Smooth muscle cell (in vitro differentiated cells): Measurements from ENCODE around the gene EFNA2. TPM values are rescaled to one million over a fixed set of nuclear protein-coding genes. Genes with fewer than 3 reads are reported as not detected.
A peak's percentile ranks its signal among the peaks of the same experiment; 100 is the strongest.

ENCODE experiments used
- DNase-seq: peaks from one replicate; lab custom pipeline; 2025; ENCODE audit not compliant: unreplicated experiment; lab: John Stamatoyannopoulos, UW
- H2AFZ ChIP-seq: fragments of 200-600 bp; sonication (generic); 2 replicates; pipeline ENCODE4 v1.6.0; 2016; ENCODE audit warnings: antibody characterized with exemption, low read depth, mild to moderate bottlenecking
- H3F3A ChIP-seq: fragments of 200-600 bp; sonication (generic); 2 replicates; pipeline ENCODE4 v1.6.0; 2017; ENCODE audit warnings: antibody characterized with exemption, low read depth
- H3K27ac ChIP-seq: fragments of 200-600 bp; sonication (generic); 2 replicates; pipeline ENCODE4 v1.5.1; 2016; ENCODE audit warnings: low read depth, mild to moderate bottlenecking
- H3K27me3 ChIP-seq: fragments of 200-600 bp; sonication (generic); 2 replicates; pipeline ENCODE4 v1.6.1; 2016; ENCODE audit warnings: low read depth, mild to moderate bottlenecking
- H3K36me3 ChIP-seq: fragments of 200-600 bp; sonication (generic); 2 replicates; pipeline ENCODE4 v1.5.1; 2016; ENCODE audit warnings: low read depth
- H3K4me1 ChIP-seq: fragments of 200-600 bp; sonication (generic); 2 replicates; pipeline ENCODE4 v1.5.1; 2016; ENCODE audit warnings: low read depth
- H3K4me2 ChIP-seq: fragments of 200-600 bp; sonication (generic); 2 replicates; pipeline ENCODE4 v1.6.0; 2016; ENCODE audit warnings: mild to moderate bottlenecking
- H3K4me3 ChIP-seq: fragments of 200-600 bp; sonication (generic); 2 replicates; pipeline ENCODE4 v1.5.1; 2016; ENCODE audit warnings: mild to moderate bottlenecking
- H3K79me2 ChIP-seq: fragments of 200-600 bp; sonication (generic); 2 replicates; pipeline ENCODE4 v1.6.0; 2016; ENCODE audit warnings: low read depth, mild to moderate bottlenecking
- H3K9ac ChIP-seq: fragments of 200-600 bp; sonication (generic); 2 replicates; pipeline ENCODE4 v1.6.0; 2016; ENCODE audit warnings: low read depth
- H3K9me3 ChIP-seq: fragments of 200-600 bp; sonication (generic); replicated peaks from 2 replicates; pipeline ENCODE4 v1.5.1; 2016; ENCODE audit warnings: low read depth
- H4K20me1 ChIP-seq: fragments of 200-600 bp; sonication (generic); 2 replicates; pipeline ENCODE4 v1.6.0; 2016; ENCODE audit warnings: low read depth
- CTCF ChIP-seq: fragments of 200-600 bp; sonication (generic); IDR thresholded peaks from 2 replicates; pipeline ENCODE4 v1.5.1; 2017; ENCODE audit warnings: borderline replicate concordance, mild to moderate bottlenecking, antibody characterized with exemption; ENCODE audit not compliant: insufficient read depth, poor library complexity, severe bottlenecking
- WGBS: methylation state at CpG from one replicate; pipeline ENCODE4 v1.1.7; 2016; ENCODE audit warnings: low lambda C conversion rate; 5-methylcytosine and 5-hydroxymethylcytosine counted together
- polyA plus RNA-seq: library from polyadenylated mRNA; unstranded; fragments of >200 nt; fragmentation: Nextera tagmentation; extraction: Ambion mirVana; gene quantifications from 2 replicates; pipeline ENCODE4 v1.2.1, GENCODE V29; 2016
- total RNA-seq: library from RNA; depleted of rRNA; stranded (reverse); fragments of >200 nt; gene quantifications from 2 replicates; pipeline ENCODE4 v1.2.3, GENCODE V29; 2014

EFNA2 gene
- total RNA-seq = 6.2 and 7.4 TPM in 2 replicates
- 0.89 and 1.2 TPM in 2 replicates for polyA plus RNA-seq

DNA sequence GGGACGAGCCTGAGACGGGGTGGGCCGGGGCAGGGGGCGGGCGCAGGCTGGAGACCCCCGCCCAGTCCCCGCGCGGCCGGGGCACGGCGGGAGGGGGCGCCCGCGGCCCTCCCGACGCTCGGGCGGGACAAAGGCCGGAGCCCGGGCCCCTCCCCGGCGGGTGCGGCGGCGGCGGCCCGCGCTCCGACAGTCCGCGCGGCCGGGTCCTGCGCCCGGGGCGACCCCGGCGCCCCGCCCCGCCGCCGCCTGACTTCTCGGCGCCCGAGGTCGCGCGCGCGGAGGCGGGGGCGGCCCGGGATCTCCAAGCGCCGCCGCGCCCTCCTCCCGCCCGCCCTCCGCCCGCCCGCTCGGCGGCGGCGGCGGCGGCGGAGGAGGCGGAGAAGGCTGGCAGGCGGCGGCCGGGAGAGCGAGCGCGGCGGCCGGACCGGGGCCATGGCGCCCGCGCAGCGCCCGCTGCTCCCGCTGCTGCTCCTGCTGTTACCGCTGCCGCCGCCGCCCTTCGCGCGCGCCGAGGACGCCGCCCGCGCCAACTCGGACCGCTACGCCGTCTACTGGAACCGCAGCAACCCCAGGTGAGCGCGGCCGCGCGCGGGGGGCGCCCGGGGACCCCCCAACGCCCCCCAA is at the start of gene EFNA2:
TSS of gene EFNA2 (plus strand) at position 137 of the 624 bp plus-strand sequence. CDS start at position 433, 296 bp downstream.
- Histone ChIP-seq H3K36me3 (no peaks in the 10 kb centered on the region), H3K4me3 (peak within 1 kb of the TSS; percentile 57), H3F3A (no peaks in the 10 kb centered on the region), H2AFZ (no peak within 1 kb of the TSS), H3K4me2 (peak within 1 kb of the TSS; percentile 86), H3K27ac (no peak within 1 kb of the TSS), H3K9me3 (no peaks in the 10 kb centered on the region), H4K20me1 (peaks cover 17% of the 10 kb centered on the region), H3K9ac (no peak within 1 kb of the TSS), H3K4me1 (peaks cover 10% of the 10 kb centered on the region), H3K27me3 (no peaks in the 10 kb centered on the region), H3K79me2 (no peaks in the 10 kb centered on the region)
- 0% methylated on average over 12 of the region's 113 CpGs for WGBS
- no peak for TF ChIP-seq CTCF
- no peak for DNase-seq

DNA sequence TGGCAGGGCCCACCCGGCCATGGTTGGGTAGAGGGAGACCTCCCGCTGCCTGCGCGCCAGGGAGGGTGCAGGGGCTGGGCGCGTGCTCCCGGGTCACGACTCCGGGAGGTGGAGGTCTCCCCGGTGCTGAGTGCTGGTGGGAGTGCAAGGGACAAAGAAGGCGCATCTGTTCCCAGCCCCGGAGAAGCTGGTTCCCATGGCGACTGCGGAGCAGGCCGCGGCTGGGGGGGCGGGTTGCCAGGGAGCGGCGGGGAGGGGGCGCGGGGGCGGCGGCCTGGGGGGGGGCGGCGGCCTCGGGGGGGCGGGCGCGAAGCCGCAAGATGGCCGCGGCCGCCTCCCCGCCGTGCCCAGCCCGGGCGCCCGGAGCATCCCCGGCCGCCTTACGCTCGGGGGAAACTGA is 49.1 kb upstream of the EFNA2 start:
- no peak overlapping the region for H2AFZ ChIP-seq
- H3K9me3 ChIP-seq = no peaks in the 10 kb centered on the region
- no peaks in the 10 kb centered on the region for H3K36me3 ChIP-seq
- H3K79me2 ChIP-seq = peaks cover 7% of the 10 kb centered on the region
- no peak for DNase-seq
- WGBS = 27% methylated on average over 18 of the region's 42 CpGs
- H3K4me3 ChIP-seq = peak overlapping the region; percentile 64
- peak overlapping the region; percentile 76 for H3K9ac ChIP-seq
- peak overlapping the region; percentile 27 for H3K27ac ChIP-seq
- peak overlapping the region; percentile 95 for H3K4me2 ChIP-seq
- H4K20me1 ChIP-seq = peaks cover 48% of the 10 kb centered on the region
- TF ChIP-seq CTCF = no peak
- peaks cover 27% of the 10 kb centered on the region for H3F3A ChIP-seq
- no peaks in the 10 kb centered on the region for H3K27me3 ChIP-seq
- peaks cover 10% of the 10 kb centered on the region for H3K4me1 ChIP-seq

- H2AFZ ChIP-seq = no peak overlapping the region
- peak overlapping the region; percentile 76 for H3K9ac ChIP-seq
- H3K9me3 ChIP-seq = no peaks in the 10 kb centered on the region
- no peak for DNase-seq
- peaks cover 13% of the 10 kb centered on the region for H3K79me2 ChIP-seq
- peak overlapping the region; percentile 47 for H3K27ac ChIP-seq
- peak overlapping the region; percentile 95 for H3K4me2 ChIP-seq
- H3K36me3 ChIP-seq = no peaks in the 10 kb centered on the region
- peaks cover 12% of the 10 kb centered on the region for H3K4me1 ChIP-seq
- peak overlapping the region; percentile 64 for H3K4me3 ChIP-seq
- H3K27me3 ChIP-seq = no peaks in the 10 kb centered on the region
- peaks cover 26% of the 10 kb centered on the region for H3F3A ChIP-seq
- H4K20me1 ChIP-seq = peaks cover 42% of the 10 kb centered on the region
- 0% methylated on average over 24 of the region's 60 CpGs for WGBS
- TF ChIP-seq CTCF = no peak
Measured at GRCh38 chr19:1237027-1237659, 48.5 kb upstream of the EFNA2 start.
